ENCODE measurements around the gene GTF3C5.
"Not testable (repeated sequence)": the region's sequence is repeated elsewhere in the genome, so short reads cannot be mapped to it uniquely, and the experiment has no call there.

Gene GTF3C5

DNA sequence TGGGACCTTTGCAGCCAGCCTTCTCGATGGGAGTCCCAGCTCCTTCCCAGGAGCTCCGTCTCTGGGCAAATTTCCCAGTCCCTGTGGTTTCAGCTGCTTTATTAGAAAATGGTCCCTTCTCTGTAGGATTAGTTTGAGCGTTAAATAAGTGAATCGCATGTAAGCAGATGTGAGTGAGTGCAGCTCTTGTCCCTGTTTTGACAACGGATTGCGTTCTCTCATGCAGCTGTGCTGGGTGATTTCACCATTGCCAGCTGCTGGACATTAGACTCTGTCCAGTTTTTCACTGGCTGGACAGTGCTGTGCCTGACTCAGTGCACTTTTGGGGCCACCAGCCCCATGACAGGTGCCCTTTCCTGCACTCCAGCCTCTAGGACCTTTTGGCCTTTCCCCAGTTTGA lies 19.3 kb downstream of the GTF3C5 start:
- H3K4me3 ChIP-seq (ENCODE audit: low read length): no peak overlapping the region
- no peak for TF ChIP-seq ZNF274 (IDR thresholded peaks at IDR 0.05; ENCODE audit: low read depth, low read length)

GRCh38 chr9:133050781-133051180 lies 20.0 kb downstream of the GTF3C5 start:
- H3K4me3 ChIP-seq (ENCODE audit: low read length): no peak overlapping the region
- TF ChIP-seq ZNF274 (IDR thresholded peaks at IDR 0.05; ENCODE audit: low read depth, low read length): no peak

DNA sequence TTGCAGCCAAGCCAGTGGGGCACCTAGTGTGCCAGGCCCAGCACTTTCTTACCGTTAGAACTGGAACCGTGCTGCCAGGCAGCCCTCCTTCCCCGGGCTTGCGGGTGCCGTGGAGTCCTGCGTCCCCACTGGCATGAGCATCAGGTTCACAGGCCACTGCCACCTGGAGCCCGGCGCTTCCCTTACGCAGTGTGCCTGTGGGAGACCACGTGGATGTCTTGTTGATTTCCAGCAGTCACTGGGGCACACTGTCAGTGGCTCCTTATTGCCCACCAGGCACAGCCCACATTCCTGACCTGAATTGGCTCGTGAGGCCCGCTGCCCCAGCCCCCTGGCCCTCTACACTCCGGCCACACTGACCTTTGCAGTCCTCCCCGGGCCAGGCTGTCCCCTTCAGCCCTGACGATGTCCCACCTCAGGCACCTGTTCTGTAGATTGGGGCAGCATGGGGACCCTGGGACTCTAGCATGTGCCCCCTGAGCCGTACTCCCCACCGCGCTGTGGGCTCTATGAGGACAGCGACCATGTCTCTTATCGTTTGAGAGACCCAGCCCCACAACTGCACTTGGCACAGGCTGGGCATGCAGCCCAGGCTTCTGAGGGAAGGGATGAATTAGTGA lies 20.6 kb downstream of the GTF3C5 start:
- H3K4me3 ChIP-seq (ENCODE audit: low read length): no peak overlapping the region
- no peak for TF ChIP-seq ZNF274 (IDR thresholded peaks at IDR 0.05; ENCODE audit: low read depth, low read length)

DNA sequence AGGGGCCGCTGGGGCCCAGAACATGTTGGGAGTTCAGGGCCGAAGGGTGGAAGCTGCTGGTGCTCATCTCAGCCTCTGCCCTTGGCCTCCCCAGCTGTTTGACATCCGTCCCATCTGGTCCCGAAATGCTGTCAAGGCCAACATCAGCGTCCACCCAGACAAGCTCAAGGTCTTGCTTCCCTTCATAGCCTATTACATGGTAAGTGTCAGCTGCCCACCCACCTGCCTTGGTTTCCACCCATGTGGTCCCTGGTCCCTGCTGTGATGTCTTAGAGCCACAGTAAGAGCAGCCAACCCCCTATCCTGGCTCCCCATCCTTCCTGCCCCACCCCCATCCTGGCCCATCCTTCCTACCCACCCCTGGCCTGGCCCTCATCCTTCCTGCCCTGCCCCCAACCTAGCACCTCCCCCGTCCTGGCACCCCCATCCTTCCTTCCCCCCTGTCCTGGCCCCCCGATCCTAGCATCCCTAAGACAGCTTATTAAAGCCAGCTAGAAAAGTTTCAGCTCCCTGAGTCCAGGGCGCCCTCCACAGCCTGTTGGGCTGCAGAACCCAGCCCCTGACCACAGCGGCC lies 21.3 kb downstream of the GTF3C5 start:
- H3K4me3 ChIP-seq (ENCODE audit: low read length): no peak overlapping the region
- no peak for TF ChIP-seq ZNF274 (IDR thresholded peaks at IDR 0.05; ENCODE audit: low read depth, low read length)

- no peak for TF ChIP-seq ZNF274 (IDR thresholded peaks at IDR 0.05; ENCODE audit: low read depth, low read length)
These were observed 23.5 kb downstream of the GTF3C5 start for GRCh38 chr9:133054194-133054890.

DNA sequence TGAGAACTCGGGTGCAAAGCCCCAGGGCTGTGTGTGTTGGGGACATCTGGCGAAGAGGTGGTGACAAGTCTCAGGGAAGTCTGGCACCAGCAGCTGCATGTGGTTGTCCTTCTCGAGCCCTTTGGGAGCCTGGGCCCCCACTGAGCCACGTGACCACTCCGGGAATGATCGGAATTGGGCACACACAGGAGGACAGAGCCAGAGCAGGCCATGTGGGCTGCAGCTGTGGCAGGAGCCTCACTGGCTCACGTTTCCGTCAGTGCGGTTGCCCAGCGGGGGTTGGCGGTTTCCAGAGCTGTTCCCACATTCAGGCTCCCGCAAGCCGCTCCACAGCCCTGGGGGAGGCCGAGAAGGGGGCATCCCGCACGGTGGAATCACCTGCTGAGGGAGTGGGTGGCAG lies 24.2 kb downstream of the GTF3C5 start:
- H3K4me3 ChIP-seq (ENCODE audit: low read length): no peak overlapping the region
- TF ChIP-seq ZNF274 (IDR thresholded peaks at IDR 0.05; ENCODE audit: low read depth, low read length): no peak

More at GRCh38 chr9:133054194-133054890, 23.5 kb downstream of the GTF3C5 start:
- H3K4me3 ChIP-seq (ENCODE audit: low read length): no peak overlapping the region

GRCh38 chr9:133055788-133056420 lies 25.1 kb downstream of the GTF3C5 start:
- TF ChIP-seq ZNF274 (IDR thresholded peaks at IDR 0.05; ENCODE audit: low read depth, low read length): no peak
- no peak overlapping the region for H3K4me3 ChIP-seq (ENCODE audit: low read length)

GRCh38 chr9:133056533-133056932 lies 25.7 kb downstream of the GTF3C5 start:
- TF ChIP-seq ZNF274 (IDR thresholded peaks at IDR 0.05; ENCODE audit: low read depth, low read length): no peak

DNA sequence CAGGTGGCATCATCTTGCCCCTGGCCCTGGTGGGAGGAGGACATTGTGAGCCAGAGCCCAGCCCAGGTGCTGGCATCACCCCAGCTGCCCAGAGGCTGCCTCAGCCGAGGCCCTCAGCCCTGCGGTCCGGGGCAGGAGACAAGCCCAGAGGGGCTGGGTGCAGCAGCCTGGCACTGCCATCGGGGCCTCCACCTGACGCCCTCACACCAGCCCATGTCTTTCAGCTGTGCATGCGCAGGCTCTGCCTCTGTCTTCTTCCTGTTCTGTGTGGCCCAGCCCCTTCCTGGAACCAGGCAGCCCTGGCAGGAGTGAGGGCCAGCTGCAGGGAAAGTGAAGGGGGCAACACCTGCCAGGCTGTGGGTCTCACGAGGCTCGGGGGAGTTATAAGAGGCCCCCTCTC lies 26.2 kb downstream of the GTF3C5 start:
- no peak for TF ChIP-seq ZNF274 (IDR thresholded peaks at IDR 0.05; ENCODE audit: low read depth, low read length)
- no peak overlapping the region for H3K4me3 ChIP-seq (ENCODE audit: low read length)

More at GRCh38 chr9:133056533-133056932, 25.7 kb downstream of the GTF3C5 start:
- no peak overlapping the region for H3K4me3 ChIP-seq (ENCODE audit: low read length)

DNA sequence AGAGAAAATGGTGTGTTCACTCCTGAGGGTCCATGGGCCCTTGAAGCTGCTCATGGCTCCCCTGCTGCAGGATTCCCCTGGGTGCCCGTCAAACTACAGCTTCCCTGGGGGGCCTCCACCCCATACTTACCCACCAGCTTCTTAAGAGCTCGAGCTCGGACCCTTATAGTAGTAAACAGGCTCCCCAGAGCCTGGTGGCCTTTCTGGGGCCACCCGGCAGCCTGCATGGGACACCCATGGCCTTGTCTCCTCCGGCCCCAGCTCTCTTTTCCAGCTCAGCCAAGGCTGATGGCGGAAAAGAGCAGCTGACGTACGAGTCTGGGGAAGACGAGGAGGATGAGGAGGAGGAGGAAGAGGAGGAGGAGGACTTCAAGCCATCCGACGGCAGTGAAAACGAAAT lies 26.8 kb downstream of the GTF3C5 start:
- H3K4me3 ChIP-seq (ENCODE audit: low read length): no peak overlapping the region
- no peak for TF ChIP-seq ZNF274 (IDR thresholded peaks at IDR 0.05; ENCODE audit: low read depth, low read length)

DNA sequence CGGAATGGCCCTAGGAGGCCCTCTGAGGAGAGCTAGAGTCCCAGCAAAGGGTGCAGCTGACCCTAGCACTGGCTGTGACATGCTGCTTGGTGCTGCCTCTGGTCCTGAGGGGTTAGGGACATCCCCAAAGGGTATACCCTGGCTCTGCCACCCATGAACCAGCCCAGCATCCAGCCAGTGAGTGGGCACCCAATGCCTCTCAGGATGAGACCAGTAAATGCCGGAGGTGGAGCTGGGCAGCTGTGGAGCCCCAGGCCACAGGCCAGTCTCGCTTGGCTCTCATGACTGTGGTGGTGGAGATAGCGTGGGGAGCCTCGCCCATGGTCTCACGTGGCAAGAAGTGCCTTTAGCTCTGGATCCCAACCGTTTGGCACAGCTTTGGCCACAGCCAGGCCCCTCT lies 27.3 kb downstream of the GTF3C5 start:
- no peak for TF ChIP-seq ZNF274 (IDR thresholded peaks at IDR 0.05; ENCODE audit: low read depth, low read length)
- no peak overlapping the region for H3K4me3 ChIP-seq (ENCODE audit: low read length)

- TF ChIP-seq ZNF274 (IDR thresholded peaks at IDR 0.05; ENCODE audit: low read depth, low read length): no peak
- H3K4me3 ChIP-seq (ENCODE audit: low read length): no peak overlapping the region
These were observed 27.9 kb downstream of the GTF3C5 start for GRCh38 chr9:133058550-133059320.

- TF ChIP-seq ZNF274 (IDR thresholded peaks at IDR 0.05; ENCODE audit: low read depth, low read length): no peak
- H3K4me3 ChIP-seq (ENCODE audit: low read length): no peak overlapping the region; the same call in 1 of the 2 replicates
These were observed 28.8 kb downstream of the GTF3C5 start for GRCh38 chr9:133059623-133060022.

DNA sequence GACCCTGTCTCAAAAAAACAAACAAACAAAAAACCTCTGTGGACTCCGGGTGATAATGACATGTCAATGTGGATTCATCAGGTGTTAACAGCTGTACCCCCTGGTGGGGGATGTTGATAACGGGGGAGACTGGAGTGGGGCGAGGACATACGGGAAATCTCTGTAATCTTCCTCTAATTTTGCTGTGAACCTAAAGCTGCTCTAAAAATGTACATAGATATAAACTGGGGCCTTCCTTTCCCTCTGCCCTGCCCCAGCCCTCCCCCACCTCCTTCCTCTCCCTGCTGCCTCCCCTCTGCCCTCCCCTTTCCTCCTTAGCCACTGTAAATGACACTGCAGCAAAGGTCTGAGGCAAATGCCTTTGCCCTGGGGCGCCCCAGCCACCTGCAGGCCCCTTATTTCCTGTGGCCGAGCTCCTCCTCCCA lies 29.6 kb downstream of the GTF3C5 start:
- no peak for TF ChIP-seq ZNF274 (IDR thresholded peaks at IDR 0.05; ENCODE audit: low read depth, low read length)
- H3K4me3 ChIP-seq (ENCODE audit: low read length): peak overlapping the region; percentile 28; the same call in 1 of the 2 replicates

- H3K4me3 ChIP-seq (ENCODE audit: low read length): not testable (repeated sequence)
These were observed 30.4 kb downstream of the GTF3C5 start for GRCh38 chr9:133061019-133061763.

- H3K4me3 ChIP-seq (ENCODE audit: low read length): not testable (repeated sequence)
These were observed 31.0 kb downstream of the GTF3C5 start, which contains the start of gene CEL for GRCh38 chr9:133061764-133062145. CEL (plus strand) TSS chr9:133061981; CDS start chr9:133062003, 22 bp downstream.

GRCh38 chr9:133062569-133062968 lies 31.8 kb downstream of the GTF3C5 start:
- H3K4me3 ChIP-seq (ENCODE audit: low read length): not testable (repeated sequence)
